ENCODE measurements around the gene NEK1. TPM values are rescaled to one million over a fixed set of nuclear protein-coding genes. Genes with fewer than 3 reads are reported as not detected.

The NEK1 gene
- total and polyA plus RNA-seq, 2 of the 13 experiments (the other 11 are each of a cell fraction or from before 2014, with no cell fraction given): 2.9 to 5.4 TPM

DNA sequence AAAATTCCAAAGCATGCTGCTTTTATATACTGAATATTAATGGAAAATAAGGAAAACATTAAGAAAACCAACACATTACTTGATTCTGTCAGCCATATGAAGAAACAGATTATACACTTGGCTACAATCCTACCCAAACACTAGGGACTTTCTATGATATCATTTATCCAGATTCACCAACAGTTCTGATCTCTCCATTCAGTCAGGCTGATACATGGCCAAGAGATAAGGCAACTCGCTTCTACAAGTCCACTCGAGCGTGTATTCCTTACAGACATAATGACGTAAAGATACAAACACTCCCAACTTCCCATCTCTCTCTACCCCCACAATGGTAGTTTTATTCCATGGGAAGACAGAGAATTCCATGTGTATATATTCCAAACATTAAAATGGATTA lies 44.5 kb downstream of the NEK1 start:
- no peak overlapping the region for H3K9ac ChIP-seq (ENCODE audit: insufficient read depth, low read depth, low read length)
- no peak overlapping the region for H2AFZ ChIP-seq (ENCODE audit: low read length)
- H3K4me2 ChIP-seq (ENCODE audit: low read depth, low read length): no peak overlapping the region
- intact Hi-C loops (cut with micrococcal nuclease; ENCODE audit: unreplicated experiment) (loop anchor here (5.0 to 10.0 kb wide), 2 partner anchors 563 to 1386 kb away; no protein-coding TSS in a partner anchor), in situ Hi-C loops (cut with HindIII; ENCODE audit: extremely low pct_ligation_motif_present, low pct_unique_long_range_greater_than_20kb) (no loop called here)
- no peaks in the 10 kb centered on the region for H3K4me1 ChIP-seq (ENCODE audit: insufficient read depth, low read length)
- WGBS (ENCODE audit: low lambda C conversion rate): over 99% methylated on average over 4 of the region's 4 CpGs
- no peak overlapping the region for H3K4me3 ChIP-seq (replicated peaks in 1 of 3; ENCODE audit: insufficient read depth in 1 of 3, low read depth in 2 of 3, low read length in 3 of 3)
- no peaks in the 10 kb centered on the region for H3K27me3 ChIP-seq (ENCODE audit: control insufficient read depth in 1 of 2, insufficient read depth in 2 of 2, low read length in 2 of 2)
- no peak for DNase-seq (ENCODE audit: low spot score)
- H3K79me2 ChIP-seq (ENCODE audit: insufficient read depth, low read length): no peaks in the 10 kb centered on the region
- no peaks in the 10 kb centered on the region for H3K9me3 ChIP-seq (ENCODE audit: low read length)
- H4K20me1 ChIP-seq (ENCODE audit: insufficient read depth, low read length): no peaks in the 10 kb centered on the region
- ATAC-seq: no peak
- no TSS peak for BruUV-seq (replicated peaks)
- CTCF ChIA-PET (ENCODE audit: low intra/inter-chr PET ratio, low total read pairs): no interaction called here
- H3K36me3 ChIP-seq (replicated peaks in 1 of 2; ENCODE audit: control insufficient read depth in 1 of 2, insufficient read depth in 2 of 2, low read length in 2 of 2): no peaks in the 10 kb centered on the region; a peak in 2 of 5 replicates
- H3K27ac ChIP-seq (ENCODE audit: extremely low read length, insufficient read depth, low read length): no peak overlapping the region
- no peak for FAIRE-seq
- POLR2A ChIA-PET: no interaction called here
- TF ChIP-seq AHDC1 (CRISPR knock-in tag; IDR thresholded peaks at IDR 0.05; ENCODE audit: borderline replicate concordance) (no peak), ZNF513 (CRISPR knock-in tag; conservative IDR thresholded peaks at IDR 0.05) (no peak), GATAD2A (CRISPR knock-in tag; IDR thresholded peaks at IDR 0.05) (no peak), ZSCAN21 (CRISPR knock-in tag; IDR thresholded peaks at IDR 0.05; ENCODE audit: borderline replicate concordance) (no peak), FLYWCH1 (CRISPR knock-in tag; IDR thresholded peaks at IDR 0.05) (no peak), ZSCAN22 (CRISPR knock-in tag; IDR thresholded peaks at IDR 0.05) (no peak), POLR2G (IDR thresholded peaks at IDR 0.05; ENCODE audit: low read depth, low read length) (no peak), XRCC5 (optimal IDR thresholded peaks at IDR 0.05; ENCODE audit: low read length) (no peak), E2F5 (CRISPR knock-in tag; conservative IDR thresholded peaks at IDR 0.05) (no peak), KDM5A (IDR thresholded peaks at IDR 0.05; ENCODE audit: borderline replicate concordance, low read length) (no peak)
- TF ChIP-seq, protein P1, sequence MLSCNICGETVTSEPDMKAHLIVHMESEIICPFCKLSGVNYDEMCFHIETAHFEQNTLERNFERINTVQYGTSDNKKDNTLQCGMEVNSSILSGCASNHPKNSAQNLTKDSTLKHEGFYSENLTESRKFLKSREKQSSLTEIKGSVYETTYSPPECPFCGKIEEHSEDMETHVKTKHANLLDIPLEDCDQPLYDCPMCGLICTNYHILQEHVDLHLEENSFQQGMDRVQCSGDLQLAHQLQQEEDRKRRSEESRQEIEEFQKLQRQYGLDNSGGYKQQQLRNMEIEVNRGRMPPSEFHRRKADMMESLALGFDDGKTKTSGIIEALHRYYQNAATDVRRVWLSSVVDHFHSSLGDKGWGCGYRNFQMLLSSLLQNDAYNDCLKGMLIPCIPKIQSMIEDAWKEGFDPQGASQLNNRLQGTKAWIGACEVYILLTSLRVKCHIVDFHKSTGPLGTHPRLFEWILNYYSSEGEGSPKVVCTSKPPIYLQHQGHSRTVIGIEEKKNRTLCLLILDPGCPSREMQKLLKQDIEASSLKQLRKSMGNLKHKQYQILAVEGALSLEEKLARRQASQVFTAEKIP (CRISPR knock-in tag; IDR thresholded peaks at IDR 0.05; ENCODE audit: borderline replicate concordance): no peak
- TF ChIP-seq, protein P2, sequence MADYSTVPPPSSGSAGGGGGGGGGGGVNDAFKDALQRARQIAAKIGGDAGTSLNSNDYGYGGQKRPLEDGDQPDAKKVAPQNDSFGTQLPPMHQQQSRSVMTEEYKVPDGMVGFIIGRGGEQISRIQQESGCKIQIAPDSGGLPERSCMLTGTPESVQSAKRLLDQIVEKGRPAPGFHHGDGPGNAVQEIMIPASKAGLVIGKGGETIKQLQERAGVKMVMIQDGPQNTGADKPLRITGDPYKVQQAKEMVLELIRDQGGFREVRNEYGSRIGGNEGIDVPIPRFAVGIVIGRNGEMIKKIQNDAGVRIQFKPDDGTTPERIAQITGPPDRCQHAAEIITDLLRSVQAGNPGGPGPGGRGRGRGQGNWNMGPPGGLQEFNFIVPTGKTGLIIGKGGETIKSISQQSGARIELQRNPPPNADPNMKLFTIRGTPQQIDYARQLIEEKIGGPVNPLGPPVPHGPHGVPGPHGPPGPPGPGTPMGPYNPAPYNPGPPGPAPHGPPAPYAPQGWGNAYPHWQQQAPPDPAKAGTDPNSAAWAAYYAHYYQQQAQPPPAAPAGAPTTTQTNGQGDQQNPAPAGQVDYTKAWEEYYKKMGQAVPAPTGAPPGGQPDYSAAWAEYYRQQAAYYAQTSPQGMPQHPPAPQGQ (CRISPR knock-in tag; IDR thresholded peaks at IDR 0.05; ENCODE audit: borderline replicate concordance): no peak

Data from HepG2 (cell line).